Effector memory CD8-positive, alpha-beta T cell (primary cell): ENCODE results near the gene PLOD2.

Experiments
- ATAC-seq: fragments of 150-1000 bp; cut with Tn5 transposase; replicated peaks from 2 replicates; pipeline ENCODE4 v1.10.0; 2021; ENCODE audit warnings: mild to moderate bottlenecking, moderate library complexity
- DNase-seq, 3 experiments: peaks; one replicate each; pipeline ENCODE4 v3.0.0; 2021
- H3K27ac Mint-ChIP-seq, 2 donors: one replicate each; pipeline ENCODE4 v1.8.0; 2022; ENCODE audit warnings: mild to moderate bottlenecking in 2 of 2, mixed read lengths in 2 of 2, moderate library complexity in 2 of 2
- H3K27me3 Mint-ChIP-seq, 2 donors: one replicate each; pipeline ENCODE4 v1.8.0; 2022; ENCODE audit warnings: mixed read lengths in 2 of 2
- H3K36me3 Mint-ChIP-seq: one replicate; pipeline ENCODE4 v1.8.0; 2022; ENCODE audit warnings: mild to moderate bottlenecking, moderate library complexity, mixed read lengths; ENCODE audit not compliant: insufficient read depth
- H3K4me1 Mint-ChIP-seq, 2 donors: one replicate each; pipeline ENCODE4 v1.8.0; 2022; ENCODE audit warnings: low read depth in 2 of 2, mixed read lengths in 2 of 2
- H3K4me3 Mint-ChIP-seq, 2 donors: one replicate each; pipeline ENCODE4 v1.8.0; 2022; ENCODE audit warnings: mild to moderate bottlenecking in 2 of 2, mixed read lengths in 2 of 2, moderate library complexity in 2 of 2
- H3K9me3 Mint-ChIP-seq, 2 donors: one replicate each; pipeline ENCODE4 v1.8.0; 2022; ENCODE audit warnings: mixed read lengths in 2 of 2

Gene PLOD2

DNA sequence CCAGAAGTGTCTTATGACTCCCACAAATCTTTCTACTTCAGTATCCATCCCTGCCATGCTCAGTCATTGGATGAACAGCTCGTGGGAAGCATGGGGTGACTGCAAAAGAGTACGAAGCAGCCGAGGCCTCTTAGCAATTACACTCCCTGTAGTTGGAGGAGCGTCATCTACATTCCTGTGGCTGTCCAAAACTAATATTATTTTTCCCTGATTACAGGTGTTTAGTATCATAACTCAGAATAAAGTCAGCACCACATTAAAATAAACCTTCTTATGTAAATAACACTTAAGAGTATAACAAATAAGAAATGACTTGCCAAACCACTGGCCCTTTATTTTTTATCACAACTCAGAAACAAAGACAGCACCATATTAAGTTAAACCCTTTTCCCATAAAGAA, 141.5 kb downstream of the PLOD2 start:
- peaks cover 8 to 24% of the 10 kb centered on the region in 2 donors for H3K9me3 Mint-ChIP-seq
- H3K36me3 Mint-ChIP-seq: peaks cover 4% of the 10 kb centered on the region
- ATAC-seq (no peak), DNase-seq (no peak)
- H3K27ac Mint-ChIP-seq: no peak overlapping the region
- no peaks in the 10 kb centered on the region for H3K27me3 Mint-ChIP-seq
- H3K4me1 Mint-ChIP-seq: no peaks in the 10 kb centered on the region
- no peak overlapping the region for H3K4me3 Mint-ChIP-seq
